ENCODE data around the gene TFAP2E.

TFAP2E gene

GRCh38 chr1:35644204-35644603 lies 71.1 kb downstream of the TFAP2E start:
- DNase-seq (ENCODE audit: low read depth in 3 of 3), result no peak

All from stimulated activated CD4-positive, alpha-beta T cell treated with anti-CD3 and anti-CD28 coated beads, TNF-alpha, amount 100 ng/mL, for 48 hours (primary cell).